Right cardiac atrium (tissue), 5 donors: Measurements from ENCODE around the gene SYNE1. TPM values are rescaled to one million over a fixed set of nuclear protein-coding genes. Genes with fewer than 3 reads are reported as not detected.
"Not testable (repeated sequence)": the region's sequence is repeated elsewhere in the genome, so short reads cannot be mapped to it uniquely, and the experiment has no call there.

Experiments
- ATAC-seq, 2 donors: fragments of 200-7000 bp; cut with Tn5 transposase; one replicate each; pipeline versions ENCODE4 v1.8.0 to v1.9.1; 2020; ENCODE audit warnings: moderate library complexity in 2 of 2, mild to moderate bottlenecking in 1 of 2
- DNase-seq, 3 donors: peaks; one replicate each; pipeline ENCODE4 v3.0.0-alpha.2; 2020
- H3K27ac ChIP-seq: one replicate; pipeline ENCODE4 v1.5.1; 2013; ENCODE audit warnings: mild to moderate bottlenecking, low read length, control low read depth, moderate library complexity
- H3K27me3 ChIP-seq: one replicate; pipeline ENCODE4 v1.6.1; 2013; ENCODE audit not compliant: control insufficient read depth, insufficient read depth
- H3K4me1 ChIP-seq: one replicate; pipeline ENCODE4 v1.6.1; 2013; ENCODE audit warnings: low read length; ENCODE audit not compliant: control insufficient read depth, insufficient read depth
- H3K4me3 ChIP-seq: one replicate; pipeline ENCODE4 v1.5.1; 2013; ENCODE audit warnings: low read length, control low read depth
- H3K9me3 ChIP-seq: one replicate; pipeline ENCODE4 v1.6.1; 2013; ENCODE audit warnings: low read length; ENCODE audit not compliant: control insufficient read depth
- WGBS: extraction: QIAGEN DNeasy Blood & Tissue Kit; methylation state at CpG from one replicate; pipeline ENCODE4 v1.1.7; 2013; 5-methylcytosine and 5-hydroxymethylcytosine counted together
- intact Hi-C, 4 donors: fragments of 100-400 bp; cut with DNase I; formaldehyde crosslinking; loops; one replicate each; pipeline versions ENCODE4 v1.11.0 to v1.14.0; 2022 to 2023
- polyA plus RNA-seq: library from polyadenylated mRNA; stranded (reverse); fragments of 200-250 nt; gene quantifications from one replicate; pipeline ENCODE4 v1.2.3, GENCODE V29; 2013
- total RNA-seq, 4 donors: library from RNA; stranded (reverse); fragmentation: NEBNext Ultra II Directional; extraction: Animal tissue kit (Norgen Biotek cat#: 25700); gene quantifications; one replicate each; pipeline ENCODE4 v1.2.1, GENCODE V29; 2021
- donor health status: healthy with polysubstance abuse.
- donor health status: DM: no; HTN: yes; CAD: no.
- donor health status: DM: no; HTN: no; CAD: no.
- donor health status: DM: no; HTN: yes; CAD: no; lungs with severe emphysema.
- donor health status: DM: yes; HTN: yes; CAD: no.

SYNE1 gene
- total and polyA plus RNA-seq, 5 donors: 71.7 to 162 (median 116) TPM

- Histone ChIP-seq H3K4me1 (no peaks in the 10 kb centered on the region), H3K27me3 (no peaks in the 10 kb centered on the region), H3K9me3 (no peaks in the 10 kb centered on the region), H3K27ac (no peak overlapping the region), H3K4me3 (no peak overlapping the region)
- 45% methylated on average over 7 of the region's 7 CpGs for WGBS
- intact Hi-C loops: no loop called here
- ATAC-seq: peak in 1 of 2 donors; percentile 70
- DNase-seq: no peak
These were observed 70.9 kb downstream of the SYNE1 start for GRCh38 chr6:152566103-152566875.

- ATAC-seq: no peak
- intact Hi-C loops: no loop called here
- no peak for DNase-seq
- H3K4me3 ChIP-seq: no peak overlapping the region
- H3K27me3 ChIP-seq: no peaks in the 10 kb centered on the region
- no peak overlapping the region for H3K27ac ChIP-seq
- H3K9me3 ChIP-seq: no peaks in the 10 kb centered on the region
- H3K4me1 ChIP-seq: no peaks in the 10 kb centered on the region
- WGBS: 81% methylated on average over 5 of the region's 5 CpGs
These were observed 74.0 kb downstream of the SYNE1 start for GRCh38 chr6:152563177-152563576.

GRCh38 chr6:152558798-152559197 lies 78.4 kb downstream of the SYNE1 start:
- WGBS: 96% methylated on average over 1 of the region's 1 CpG
- H3K9me3 ChIP-seq, H3K27me3 ChIP-seq, H3K4me3 ChIP-seq, H3K27ac ChIP-seq, H3K4me1 ChIP-seq, ATAC-seq, DNase-seq: not testable (repeated sequence)
- intact Hi-C loops: loop anchor here in 2 of 4 donors (10.0 kb wide), 2 partner anchors 86 to 116 kb away; no protein-coding TSS in a partner anchor

- no peak for DNase-seq
- intact Hi-C loops: loop anchor here in 2 of 4 donors (10.0 kb wide), 2 partner anchors 87 to 117 kb away; no protein-coding TSS in a partner anchor
These were observed 79.7 kb downstream of the SYNE1 start for GRCh38 chr6:152557502-152557901.

GRCh38 chr6:152554851-152555250 lies 82.3 kb downstream of the SYNE1 start:
- intact Hi-C loops: loop anchor here (5.0 to 10.0 kb wide), 4 partner anchors 87 to 392 kb away; no protein-coding TSS in a partner anchor
- 92% methylated on average over 1 of the region's 1 CpG for WGBS
- Histone ChIP-seq H3K27me3 (no peaks in the 10 kb centered on the region), H3K9me3 (no peaks in the 10 kb centered on the region), H3K4me1 (no peaks in the 10 kb centered on the region), H3K27ac (no peak overlapping the region), H3K4me3 (no peak overlapping the region)
- ATAC-seq (no peak), DNase-seq (no peak)

More at GRCh38 chr6:152557502-152557901, 79.7 kb downstream of the SYNE1 start:
- WGBS: 95% methylated on average over 1 of the region's 1 CpG
- Histone ChIP-seq H3K27ac (no peak overlapping the region), H3K4me3 (no peak overlapping the region), H3K4me1 (no peaks in the 10 kb centered on the region), H3K9me3 (no peaks in the 10 kb centered on the region), H3K27me3 (no peaks in the 10 kb centered on the region)
- no peak for ATAC-seq

- no peaks in the 10 kb centered on the region for H3K9me3 ChIP-seq
- H3K27ac ChIP-seq: no peak overlapping the region
- intact Hi-C loops: loop anchor here (2.0 to 10.0 kb wide), 5 partner anchors 90 to 395 kb away; no protein-coding TSS in a partner anchor
- H3K4me1 ChIP-seq: no peaks in the 10 kb centered on the region
- ATAC-seq (peak; percentile 90 to 93), DNase-seq (peak; percentile 65 to 86 (median 76))
- H3K27me3 ChIP-seq: no peaks in the 10 kb centered on the region
- H3K4me3 ChIP-seq: no peak overlapping the region
- WGBS: 30% methylated on average over 9 of the region's 9 CpGs
These were observed 84.4 kb downstream of the SYNE1 start for GRCh38 chr6:152552616-152553209.

GRCh38 chr6:152543519-152543918 lies 93.6 kb downstream of the SYNE1 start:
- no peaks in the 10 kb centered on the region for H3K27me3 ChIP-seq
- DNase-seq (no peak), ATAC-seq (no peak)
- H3K27ac ChIP-seq: no peak overlapping the region
- H3K4me1 ChIP-seq: no peaks in the 10 kb centered on the region
- no peak overlapping the region for H3K4me3 ChIP-seq
- 89% methylated on average over 2 of the region's 2 CpGs for WGBS
- no peaks in the 10 kb centered on the region for H3K9me3 ChIP-seq
- intact Hi-C loops: loop anchor here in 1 of 4 donors (10.0 kb wide), 1 partner anchor 401 kb away; no protein-coding TSS in a partner anchor

DNA sequence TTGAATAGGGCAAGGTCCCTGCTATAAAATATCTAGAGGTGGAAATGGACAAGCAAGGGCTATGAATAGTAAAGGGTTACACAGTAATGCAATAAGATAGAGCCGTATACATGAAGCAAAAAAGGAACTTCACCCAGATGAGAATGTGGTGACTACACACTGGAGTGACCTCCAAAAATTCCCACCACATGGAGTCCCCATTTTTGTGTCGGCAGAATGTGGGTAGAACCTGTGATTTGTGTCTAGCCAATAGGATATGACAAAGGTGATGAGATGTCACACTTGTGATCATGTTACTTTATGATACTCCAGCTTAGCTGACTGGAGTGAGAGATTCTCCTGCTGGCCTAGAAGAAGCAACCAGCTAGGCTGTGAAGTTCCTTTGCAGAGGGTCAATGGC lies 96.8 kb downstream of the SYNE1 start:
- DNase-seq (no peak), ATAC-seq (no peak)
- 80% methylated on average over 2 of the region's 2 CpGs for WGBS
- Histone ChIP-seq H3K27ac (no peak overlapping the region), H3K4me1 (no peaks in the 10 kb centered on the region), H3K4me3 (no peak overlapping the region), H3K9me3 (no peaks in the 10 kb centered on the region), H3K27me3 (no peaks in the 10 kb centered on the region)
- intact Hi-C loops: loop anchor here in 1 of 4 donors (10.0 kb wide), 1 partner anchor 404 kb away; no protein-coding TSS in a partner anchor

DNA sequence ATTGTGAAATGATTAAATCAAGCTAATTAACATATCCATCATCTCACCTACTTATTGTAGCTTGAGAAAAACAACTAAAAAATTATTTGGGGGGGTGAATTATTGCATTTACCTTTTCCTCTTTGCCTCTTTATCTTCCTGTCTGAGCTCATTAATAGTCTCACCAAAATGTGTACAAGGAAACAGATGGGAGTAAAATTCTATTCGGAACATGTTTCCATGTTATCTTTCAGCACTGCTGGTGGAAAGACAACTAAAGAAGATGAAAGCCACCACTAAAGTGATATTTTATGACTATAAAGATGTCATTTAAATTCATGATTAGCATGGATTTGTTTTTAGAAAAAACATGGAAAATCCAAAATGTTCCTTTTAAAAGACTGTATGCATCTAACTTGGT lies 102.6 kb downstream of the SYNE1 start:
- Histone ChIP-seq H3K27me3 (no peaks in the 10 kb centered on the region), H3K9me3 (no peaks in the 10 kb centered on the region), H3K27ac (no peak overlapping the region), H3K4me1 (no peaks in the 10 kb centered on the region), H3K4me3 (no peak overlapping the region)
- DNase-seq: no peak
- no peak for ATAC-seq
- 58% methylated on average over 1 of the region's 1 CpG for WGBS
- intact Hi-C loops: no loop called here

DNA sequence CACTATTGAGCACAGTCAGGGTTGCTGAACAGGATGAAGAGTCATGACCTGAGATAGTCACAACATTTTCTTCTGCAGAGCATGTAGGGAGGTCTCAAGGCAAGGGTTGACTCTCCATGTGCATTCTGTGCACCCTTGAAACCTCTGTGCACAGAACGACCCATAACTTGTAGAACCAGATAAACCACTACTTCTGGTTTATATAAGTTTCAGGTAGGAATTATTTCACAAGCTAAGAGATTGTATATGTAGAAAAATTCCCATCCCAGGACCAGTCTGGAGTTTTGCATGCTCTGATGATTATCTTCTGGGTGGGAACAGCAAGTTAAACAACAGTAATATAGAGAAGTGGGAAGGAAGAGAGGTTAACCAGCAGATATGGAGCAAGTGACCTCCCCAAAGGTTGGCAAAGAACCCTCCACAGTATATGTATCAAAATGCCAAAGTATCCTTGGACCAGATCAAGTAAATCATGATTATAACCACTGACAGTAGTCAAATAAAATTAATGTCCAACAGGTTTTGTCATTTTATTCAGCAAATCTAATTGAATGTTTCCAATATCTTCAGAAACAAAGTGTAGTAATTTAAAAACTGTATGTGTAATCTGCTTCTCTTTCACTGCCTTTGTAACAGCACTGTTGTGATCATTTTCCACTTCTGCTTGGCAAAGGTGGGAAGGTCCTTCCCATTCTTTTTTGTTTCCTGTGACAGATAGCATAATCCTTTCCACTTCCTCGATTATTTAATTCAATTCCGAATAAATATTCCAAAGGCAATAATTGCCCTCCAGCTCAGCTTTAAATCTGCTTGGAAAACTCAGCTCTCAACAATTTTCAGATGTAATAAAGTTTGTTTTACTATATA lies 104.4 kb downstream of the SYNE1 start:
- Histone ChIP-seq H3K4me1 (no peaks in the 10 kb centered on the region), H3K9me3 (no peaks in the 10 kb centered on the region), H3K4me3 (no peak overlapping the region), H3K27ac (no peak overlapping the region), H3K27me3 (no peaks in the 10 kb centered on the region)
- DNase-seq: no peak
- intact Hi-C loops: no loop called here
- peak in 1 of 2 donors; percentile 56 for ATAC-seq
- 73% methylated on average over 3 of the region's 3 CpGs for WGBS
